Measurements from ENCODE around the gene CRYBG3. TPM values are rescaled to one million over a fixed set of nuclear protein-coding genes. Genes with fewer than 3 reads are reported as not detected.
A peak's percentile ranks its signal among the peaks of the same experiment; 100 is the strongest.

The CRYBG3 gene
- total RNA-seq, 2 experiments from 2014 or later, result 1.6 to 1.8 TPM

DNA sequence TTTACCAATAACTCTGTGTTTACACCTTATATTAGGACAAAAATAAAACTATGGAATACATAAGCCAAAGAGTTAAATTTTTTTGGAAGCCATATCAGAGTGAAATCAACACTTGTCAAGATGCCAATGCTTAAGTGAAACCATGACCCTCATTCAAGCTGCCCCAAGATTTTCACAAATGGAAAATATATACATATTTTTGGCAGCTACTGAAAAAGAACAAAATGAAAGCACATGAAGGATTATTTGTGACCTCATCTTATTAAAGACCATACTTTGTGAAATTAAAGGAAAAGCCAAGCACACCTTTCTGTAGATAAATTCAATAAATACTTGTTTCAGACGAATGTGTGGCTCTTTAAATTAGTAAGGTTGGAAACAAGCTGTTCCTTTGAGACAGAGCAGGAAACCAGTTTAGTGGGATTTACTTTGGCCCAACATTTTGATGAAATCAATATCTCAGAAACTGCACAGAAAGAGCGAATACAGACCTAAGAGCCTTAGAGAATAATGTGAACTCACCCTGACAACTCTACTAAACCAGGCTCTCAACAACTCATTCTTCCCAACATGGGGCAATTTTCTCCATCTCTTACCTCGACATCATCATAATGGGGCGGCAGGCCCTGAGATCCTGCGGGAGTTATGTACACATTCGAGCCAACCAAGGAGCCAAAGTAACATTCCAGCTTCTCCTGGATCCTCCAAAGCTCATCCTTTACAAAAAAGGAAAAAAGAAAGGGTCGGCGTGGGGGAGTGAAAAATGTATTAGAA lies 139.4 kb downstream of the CRYBG3 start:
- no peak for DNase-seq
- H3K9me3 Mint-ChIP-seq (ENCODE audit: insufficient read depth), result no peaks in the 10 kb centered on the region
- H3K27ac Mint-ChIP-seq, result no peak overlapping the region
- ATAC-seq, result no peak
- ChIA-PET POLR2A (no interaction called here), CTCF (interaction anchor here (1.3 to 1.8 kb wide), 3 partner anchors 9 to 16 kb away, joined by 3 to 7 read pairs (median 4); no protein-coding TSS in a partner anchor)
- no peaks in the 10 kb centered on the region for H3K27me3 Mint-ChIP-seq (ENCODE audit: low read depth)
- no peak overlapping the region for H3K4me3 Mint-ChIP-seq
- peaks cover 19% of the 10 kb centered on the region for H3K4me1 Mint-ChIP-seq (ENCODE audit: low read depth)
- peaks cover 47% of the 10 kb centered on the region for H3K36me3 Mint-ChIP-seq (ENCODE audit: low read depth)

GRCh38 chr3:97967966-97968365 lies 146.2 kb downstream of the CRYBG3 start:
- Mint-ChIP-seq H3K27ac (peak overlapping the region; percentile 67), H3K4me3 (no peak overlapping the region), H3K4me1 (ENCODE audit: low read depth) (peaks cover 63% of the 10 kb centered on the region), H3K36me3 (ENCODE audit: low read depth) (peaks cover 37% of the 10 kb centered on the region), H3K27me3 (ENCODE audit: low read depth) (no peaks in the 10 kb centered on the region), H3K9me3 (ENCODE audit: insufficient read depth) (no peaks in the 10 kb centered on the region)
- ChIA-PET POLR2A (interaction anchor here (0.6 to 1.7 kb wide), 2 partner anchors 13 to 151 kb away, joined by 4 read pairs; no protein-coding TSS in a partner anchor), CTCF (interaction anchor here (0.9 to 2.7 kb wide), 10 partner anchors 10 to 363 kb away, joined by 3 to 27 read pairs (median 3); no protein-coding TSS in a partner anchor)
- no peak for ATAC-seq
- DNase-seq, result no peak

DNA sequence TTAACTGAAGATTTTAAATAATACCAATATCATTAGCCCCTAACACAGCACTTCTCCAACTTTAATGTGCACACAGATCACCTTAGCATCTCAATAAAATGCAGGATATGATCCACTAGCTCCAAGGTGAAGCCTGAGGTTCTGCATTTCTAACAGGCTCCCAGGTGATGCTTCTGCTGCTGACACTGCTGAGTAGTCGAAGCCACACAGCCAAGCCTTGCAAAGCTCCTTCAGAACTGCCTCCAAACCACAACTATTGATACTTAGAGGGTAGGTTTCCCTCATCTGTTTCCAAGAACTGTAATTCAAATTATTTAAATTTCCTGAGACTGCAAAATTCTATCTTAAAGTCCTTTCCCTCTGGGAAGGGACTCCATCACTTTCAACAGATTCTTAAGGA lies 146.6 kb downstream of the CRYBG3 start:
- Mint-ChIP-seq H3K27ac (peak overlapping the region; percentile 67), H3K4me1 (ENCODE audit: low read depth) (peaks cover 67% of the 10 kb centered on the region), H3K36me3 (ENCODE audit: low read depth) (peaks cover 37% of the 10 kb centered on the region), H3K4me3 (no peak overlapping the region), H3K27me3 (ENCODE audit: low read depth) (no peaks in the 10 kb centered on the region), H3K9me3 (ENCODE audit: insufficient read depth) (no peaks in the 10 kb centered on the region)
- ChIA-PET POLR2A (interaction anchor here (1.7 kb wide), 1 partner anchor 13 kb away, joined by 4 read pairs; no protein-coding TSS in a partner anchor), CTCF (interaction anchor here (0.7 to 2.7 kb wide), 11 partner anchors 11 to 362 kb away, joined by 3 to 27 read pairs (median 3); no protein-coding TSS in a partner anchor)
- peak; percentile 37 for DNase-seq
- no peak for ATAC-seq

DNA sequence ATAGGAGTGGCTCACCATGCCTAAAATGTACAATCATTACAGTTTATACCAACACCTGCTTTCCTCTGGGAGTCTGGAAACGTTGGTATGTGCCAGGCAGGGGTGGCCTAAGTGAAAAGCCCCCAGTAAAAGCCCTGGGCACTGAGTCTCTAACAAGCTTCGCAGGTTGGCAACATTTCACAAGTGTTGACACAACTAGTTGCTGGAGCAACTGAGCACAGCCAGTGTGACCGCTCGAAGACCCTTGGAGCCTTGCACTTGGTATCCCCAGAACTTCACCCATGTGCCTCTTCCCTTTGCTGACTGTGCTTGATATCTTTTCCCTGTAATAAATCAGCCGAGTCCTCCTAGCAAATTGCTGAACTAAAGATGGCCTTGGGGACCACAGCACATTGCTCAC lies 147.7 kb downstream of the CRYBG3 start:
- ATAC-seq, result no peak
- no peak overlapping the region for H3K27ac Mint-ChIP-seq

DNA sequence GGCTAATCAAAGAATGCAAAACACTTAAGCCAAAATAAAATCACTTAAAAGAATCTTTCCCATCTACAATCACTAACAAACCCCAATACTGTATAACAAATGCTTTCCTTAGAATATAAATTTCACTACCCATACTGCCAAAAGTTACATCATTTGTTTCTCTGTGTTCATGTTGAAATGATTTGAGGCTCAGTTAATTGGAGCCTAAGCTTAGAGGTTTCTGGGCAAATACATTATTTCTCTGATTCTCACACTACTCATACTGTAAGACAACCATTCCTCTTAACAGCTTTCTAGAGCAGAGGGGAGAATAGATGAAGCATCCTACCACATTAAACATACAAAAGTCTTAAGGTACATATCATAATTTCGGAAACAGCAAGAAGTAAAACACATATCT lies 148.3 kb downstream of the CRYBG3 start:
- H3K9me3 Mint-ChIP-seq (ENCODE audit: insufficient read depth), result no peaks in the 10 kb centered on the region

More for the DNA sequence above, 147.7 kb downstream of the CRYBG3 start:
- POLR2A ChIA-PET, result no interaction called here
- no peak for DNase-seq
- no peak overlapping the region for H3K4me3 Mint-ChIP-seq
- no peaks in the 10 kb centered on the region for H3K9me3 Mint-ChIP-seq (ENCODE audit: insufficient read depth)
- H3K27me3 Mint-ChIP-seq (ENCODE audit: low read depth), result no peaks in the 10 kb centered on the region
- peaks cover 74% of the 10 kb centered on the region for H3K4me1 Mint-ChIP-seq (ENCODE audit: low read depth)
- CTCF ChIA-PET, result interaction anchor here (1.2 to 2.7 kb wide), 6 partner anchors 8 to 177 kb away, joined by 4 to 27 read pairs (median 4); no protein-coding TSS in a partner anchor
- peaks cover 29% of the 10 kb centered on the region for H3K36me3 Mint-ChIP-seq (ENCODE audit: low read depth)

DNA sequence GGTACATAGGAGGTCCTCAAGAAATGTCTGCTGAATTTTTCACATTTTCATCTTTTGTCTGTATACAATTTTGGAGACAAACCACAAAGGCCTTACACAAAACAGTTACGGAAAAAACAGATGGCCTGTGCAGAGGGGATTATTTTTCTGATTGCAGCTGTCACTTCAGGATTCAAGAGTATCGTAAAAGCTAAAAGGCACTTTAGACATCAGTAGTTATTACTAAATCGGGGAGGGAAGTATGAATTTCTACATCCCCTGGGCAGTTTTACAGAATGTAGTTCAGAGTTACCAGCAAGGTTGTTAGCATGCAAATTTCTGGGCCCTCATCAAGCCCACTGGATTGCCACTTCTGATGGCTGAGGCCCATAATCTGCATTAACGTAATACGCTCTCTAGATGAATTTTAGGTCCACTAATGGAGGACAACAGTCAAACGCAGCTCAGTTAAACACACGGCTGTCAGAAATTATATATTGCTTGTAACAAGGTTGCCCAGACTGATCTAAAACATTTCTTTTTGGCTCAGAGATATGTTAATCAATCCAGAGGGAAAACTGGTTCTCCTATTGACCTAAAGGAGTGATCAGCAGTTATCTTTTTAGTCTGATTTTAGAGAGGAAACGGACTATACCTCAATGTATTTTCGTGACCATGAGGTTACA lies 149.3 kb downstream of the CRYBG3 start:
- H3K27ac Mint-ChIP-seq, result peak overlapping the region; percentile 90
- peaks cover 74% of the 10 kb centered on the region for H3K4me1 Mint-ChIP-seq (ENCODE audit: low read depth)
- no peaks in the 10 kb centered on the region for H3K27me3 Mint-ChIP-seq (ENCODE audit: low read depth)
- no peak for ATAC-seq
- no peaks in the 10 kb centered on the region for H3K9me3 Mint-ChIP-seq (ENCODE audit: insufficient read depth)
- peak overlapping the region; percentile 84 for H3K4me3 Mint-ChIP-seq
- ChIA-PET POLR2A (no interaction called here), CTCF (interaction anchor here (0.8 to 1.8 kb wide), 16 partner anchors 10 to 206 kb away, joined by 3 to 15 read pairs (median 4); partner anchors contain the start of gene ARL6)
- DNase-seq, result no peak
- H3K36me3 Mint-ChIP-seq (ENCODE audit: low read depth), result peaks cover 16% of the 10 kb centered on the region

More for the DNA sequence above, 148.3 kb downstream of the CRYBG3 start:
- Mint-ChIP-seq H3K27ac (no peak overlapping the region), H3K4me3 (peak overlapping the region; percentile 84), H3K4me1 (ENCODE audit: low read depth) (peaks cover 77% of the 10 kb centered on the region), H3K36me3 (ENCODE audit: low read depth) (peaks cover 25% of the 10 kb centered on the region), H3K27me3 (ENCODE audit: low read depth) (no peaks in the 10 kb centered on the region)
- ChIA-PET POLR2A (no interaction called here), CTCF (interaction anchor here (1.1 to 2.0 kb wide), 4 partner anchors 9 to 178 kb away, joined by 3 to 4 read pairs (median 4); no protein-coding TSS in a partner anchor)
- ATAC-seq (no peak), DNase-seq (no peak)

- H3K27me3 Mint-ChIP-seq (ENCODE audit: low read depth), result no peaks in the 10 kb centered on the region
- ChIA-PET CTCF (interaction anchor here (0.8 to 1.8 kb wide), 14 partner anchors 10 to 207 kb away, joined by 3 to 15 read pairs (median 4); partner anchors contain the start of gene ARL6), POLR2A (no interaction called here)
- H3K4me1 Mint-ChIP-seq (ENCODE audit: low read depth), result peaks cover 74% of the 10 kb centered on the region
- peak within 1 kb of the TSS; percentile 84 for H3K4me3 Mint-ChIP-seq
- peaks cover 8% of the 10 kb centered on the region for H3K36me3 Mint-ChIP-seq (ENCODE audit: low read depth)
- H3K9me3 Mint-ChIP-seq (ENCODE audit: insufficient read depth), result no peaks in the 10 kb centered on the region
- peak within 1 kb of the TSS; percentile 90 for H3K27ac Mint-ChIP-seq
- DNase-seq (peak; percentile 86), ATAC-seq (peak; percentile 92)
Observed at GRCh38 chr3:97971679-97972567, 150.1 kb downstream of the CRYBG3 start, which contains the start of gene RIOX2. RIOX2 (minus strand) TSS chr3:97972431; CDS start chr3:97967593, 4,838 bp downstream.

DNA sequence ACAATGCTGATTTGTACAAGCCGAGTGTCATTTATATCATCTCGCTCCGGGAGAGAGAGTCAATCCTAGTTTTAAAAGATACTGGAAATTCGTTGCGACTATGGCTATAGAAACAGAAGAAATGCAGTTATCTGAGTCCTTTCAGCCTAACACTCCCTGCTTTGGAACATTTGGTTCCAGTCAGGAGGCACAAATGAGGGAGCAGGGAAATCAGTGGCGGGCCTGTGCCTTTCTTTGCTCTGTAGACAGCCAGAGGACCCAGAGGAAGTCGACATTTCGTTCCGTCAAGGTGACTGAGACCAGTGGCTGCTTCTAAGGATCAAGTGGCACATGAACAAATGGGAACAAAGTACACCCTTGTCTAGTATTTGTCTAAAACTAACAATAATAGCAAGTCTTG lies 151.2 kb downstream of the CRYBG3 start:
- ChIA-PET POLR2A (no interaction called here), CTCF (no interaction called here)
- Mint-ChIP-seq H3K27me3 (ENCODE audit: low read depth) (no peaks in the 10 kb centered on the region), H3K9me3 (ENCODE audit: insufficient read depth) (no peaks in the 10 kb centered on the region), H3K4me3 (peak overlapping the region; percentile 66), H3K4me1 (ENCODE audit: low read depth) (peaks cover 66% of the 10 kb centered on the region), H3K36me3 (ENCODE audit: low read depth) (peaks cover 2% of the 10 kb centered on the region), H3K27ac (peak overlapping the region; percentile 8)
- ATAC-seq (no peak), DNase-seq (no peak)

GRCh38 chr3:97974996-97975395 lies 153.2 kb downstream of the CRYBG3 start:
- DNase-seq (no peak), ATAC-seq (no peak)
- H3K4me1 Mint-ChIP-seq (ENCODE audit: low read depth), result peaks cover 48% of the 10 kb centered on the region
- no peaks in the 10 kb centered on the region for H3K36me3 Mint-ChIP-seq (ENCODE audit: low read depth)
- H3K27me3 Mint-ChIP-seq (ENCODE audit: low read depth), result no peaks in the 10 kb centered on the region
- ChIA-PET POLR2A (no interaction called here), CTCF (interaction anchor here (1.0 to 1.9 kb wide), 2 partner anchors 8 to 9 kb away, joined by 4 to 5 read pairs; no protein-coding TSS in a partner anchor)
- H3K27ac Mint-ChIP-seq, result peak overlapping the region; percentile 35
- no peak overlapping the region for H3K4me3 Mint-ChIP-seq
- H3K9me3 Mint-ChIP-seq (ENCODE audit: insufficient read depth), result no peaks in the 10 kb centered on the region

- Mint-ChIP-seq H3K9me3 (ENCODE audit: insufficient read depth) (no peaks in the 10 kb centered on the region), H3K27ac (peak overlapping the region; percentile 35), H3K4me1 (ENCODE audit: low read depth) (peaks cover 43% of the 10 kb centered on the region), H3K27me3 (ENCODE audit: low read depth) (no peaks in the 10 kb centered on the region), H3K36me3 (ENCODE audit: low read depth) (no peaks in the 10 kb centered on the region), H3K4me3 (no peak overlapping the region)
- CTCF ChIA-PET, result interaction anchor here (1.0 to 1.9 kb wide), 2 partner anchors 9 to 45 kb away, joined by 3 to 5 read pairs; no protein-coding TSS in a partner anchor
- POLR2A ChIA-PET, result no interaction called here
- no peak for ATAC-seq
- DNase-seq, result no peak
Observed at GRCh38 chr3:97975466-97975865, 153.7 kb downstream of the CRYBG3 start.

DNA sequence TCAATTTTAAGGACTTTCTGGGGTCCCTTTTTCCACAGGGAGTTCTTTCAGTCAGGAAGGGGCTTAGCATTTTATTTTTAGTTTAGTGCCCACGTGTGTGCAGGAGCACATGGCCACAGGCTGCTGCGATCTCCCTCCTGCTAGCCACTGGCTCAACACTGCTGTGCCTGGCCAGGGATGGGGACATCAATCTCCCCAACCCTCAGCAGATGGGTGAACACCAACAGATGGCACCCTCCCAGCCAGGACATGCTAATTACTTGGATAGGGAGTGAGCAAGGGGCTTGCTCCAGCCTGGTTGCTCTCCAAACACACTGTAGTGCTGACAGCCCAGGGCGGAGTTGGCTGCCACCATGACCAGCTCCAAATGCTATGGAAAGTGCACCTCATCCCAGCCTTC lies 157.8 kb downstream of the CRYBG3 start:
- ChIA-PET POLR2A (no interaction called here), CTCF (interaction anchor here (1.0 kb wide), 1 partner anchor 11 kb away, joined by 3 read pairs; no protein-coding TSS in a partner anchor)
- no peak for ATAC-seq
- H3K27me3 Mint-ChIP-seq (ENCODE audit: low read depth), result no peaks in the 10 kb centered on the region
- H3K9me3 Mint-ChIP-seq (ENCODE audit: insufficient read depth), result no peaks in the 10 kb centered on the region
- H3K4me1 Mint-ChIP-seq (ENCODE audit: low read depth), result peaks cover 27% of the 10 kb centered on the region
- H3K4me3 Mint-ChIP-seq, result no peak overlapping the region
- no peak overlapping the region for H3K27ac Mint-ChIP-seq
- DNase-seq, result no peak
- H3K36me3 Mint-ChIP-seq (ENCODE audit: low read depth), result no peaks in the 10 kb centered on the region

Measured in activated CD8-positive, alpha-beta T cell treated with anti-CD3 and anti-CD28 coated beads, Interleukin-2, amount 10 ng/mL, durations not matched to agents 7 days and 5 days (primary cell).